NCI-H1092 (cell line): ENCODE data around the gene DAZ2.
"Not testable (repeated sequence)": the region's sequence is repeated elsewhere in the genome, so short reads cannot be mapped to it uniquely, and the experiment has no call there.

Experiments used
- DNase-seq: peaks from one replicate; lab custom pipeline; 2025; lab: John Stamatoyannopoulos, UW

Gene DAZ2

GRCh38 chrY:23219233-23219632, at the start of gene DAZ2:
DAZ2 (plus strand) TSS chrY:23219533; CDS start chrY:23219741, 208 bp downstream.
- DNase-seq = not testable (repeated sequence)

GRCh38 chrY:23198908-23199307, 20.4 kb upstream of the DAZ2 start, which contains the start of gene DAZ1:
DAZ1 (minus strand) TSS chrY:23199008; CDS start chrY:23198800, 208 bp downstream.
- DNase-seq = not testable (repeated sequence)

- not testable (repeated sequence) for DNase-seq
These were observed 11.9 kb upstream of the DAZ2 start for GRCh38 chrY:23207455-23207854.

GRCh38 chrY:23209802-23210495, 9.4 kb upstream of the DAZ2 start:
- DNase-seq = not testable (repeated sequence)

- not testable (repeated sequence) for DNase-seq
These were observed 8.7 kb upstream of the DAZ2 start for GRCh38 chrY:23210681-23211080.
